ENCODE measurements around the gene GINS2. TPM values are rescaled to one million over a fixed set of nuclear protein-coding genes. Genes with fewer than 3 reads are reported as not detected.

GINS2 gene
- total RNA-seq, 4 donors from 2014 or later = 0.24 to 1.2 (median 0.55) TPM

DNA sequence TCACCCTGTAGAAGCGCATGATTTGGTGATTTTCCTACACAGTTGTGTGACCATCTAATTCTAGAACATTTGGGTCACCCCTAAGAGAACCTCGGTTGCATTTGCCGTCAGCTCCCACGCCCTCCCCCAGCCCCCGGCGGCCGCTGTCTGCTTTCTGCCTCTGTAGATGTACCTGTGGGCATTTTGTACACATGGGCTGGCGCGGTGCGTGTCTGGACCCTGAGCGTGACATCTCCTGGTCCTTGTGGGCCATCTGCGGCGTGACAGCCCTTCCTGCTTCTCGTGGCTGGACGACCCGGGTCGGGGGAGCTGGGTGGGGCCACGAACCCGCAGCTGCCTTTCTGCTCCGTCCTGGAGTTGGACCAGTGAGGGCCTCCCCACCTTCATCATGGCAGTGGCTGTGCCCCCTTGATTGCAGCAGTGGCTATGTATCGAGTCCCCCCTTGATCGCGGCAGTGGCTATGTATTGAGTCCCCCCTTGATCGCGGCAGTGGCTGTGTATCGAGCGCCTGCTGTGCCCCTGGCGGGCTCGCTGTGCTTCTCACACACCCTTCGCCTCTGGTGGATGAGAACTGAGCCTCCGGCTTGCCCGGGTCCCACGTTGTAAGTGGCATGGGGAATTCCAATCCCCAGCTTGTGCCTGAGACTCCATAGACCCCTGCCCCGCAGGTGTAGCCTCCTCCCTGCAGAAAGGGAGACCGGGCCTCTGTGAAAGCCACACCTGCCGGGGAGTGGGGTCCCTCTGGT is 51.5 kb downstream of the GINS2 start:
- Histone ChIP-seq H3K36me3 (peaks cover 0 to 2% of the 10 kb centered on the region in 2 donors), H3K4me3 (replicated peaks in 1 of 3) (no peak overlapping the region), H3K4me1 (peaks cover 25 to 44% of the 10 kb centered on the region in 2 donors), H3K27ac (peak overlapping the region in 2 of 3 donors; percentile 56 to 73), H3K27me3 (no peaks in the 10 kb centered on the region), H3K9me3 (no peaks in the 10 kb centered on the region)
- no peak for DNase-seq
- TF ChIP-seq, protein P1, sequence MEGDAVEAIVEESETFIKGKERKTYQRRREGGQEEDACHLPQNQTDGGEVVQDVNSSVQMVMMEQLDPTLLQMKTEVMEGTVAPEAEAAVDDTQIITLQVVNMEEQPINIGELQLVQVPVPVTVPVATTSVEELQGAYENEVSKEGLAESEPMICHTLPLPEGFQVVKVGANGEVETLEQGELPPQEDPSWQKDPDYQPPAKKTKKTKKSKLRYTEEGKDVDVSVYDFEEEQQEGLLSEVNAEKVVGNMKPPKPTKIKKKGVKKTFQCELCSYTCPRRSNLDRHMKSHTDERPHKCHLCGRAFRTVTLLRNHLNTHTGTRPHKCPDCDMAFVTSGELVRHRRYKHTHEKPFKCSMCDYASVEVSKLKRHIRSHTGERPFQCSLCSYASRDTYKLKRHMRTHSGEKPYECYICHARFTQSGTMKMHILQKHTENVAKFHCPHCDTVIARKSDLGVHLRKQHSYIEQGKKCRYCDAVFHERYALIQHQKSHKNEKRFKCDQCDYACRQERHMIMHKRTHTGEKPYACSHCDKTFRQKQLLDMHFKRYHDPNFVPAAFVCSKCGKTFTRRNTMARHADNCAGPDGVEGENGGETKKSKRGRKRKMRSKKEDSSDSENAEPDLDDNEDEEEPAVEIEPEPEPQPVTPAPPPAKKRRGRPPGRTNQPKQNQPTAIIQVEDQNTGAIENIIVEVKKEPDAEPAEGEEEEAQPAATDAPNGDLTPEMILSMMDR (IDR thresholded peaks at IDR 0.05) = no peak
- TF ChIP-seq POLR2A (IDR thresholded peaks at IDR 0.05) = no peak
- intact Hi-C loops (cut with DNase I) = no loop called here
- 86 to 90% methylated on average over 30 to 34 of the region's 36 CpGs for WGBS, 2 donors

DNA sequence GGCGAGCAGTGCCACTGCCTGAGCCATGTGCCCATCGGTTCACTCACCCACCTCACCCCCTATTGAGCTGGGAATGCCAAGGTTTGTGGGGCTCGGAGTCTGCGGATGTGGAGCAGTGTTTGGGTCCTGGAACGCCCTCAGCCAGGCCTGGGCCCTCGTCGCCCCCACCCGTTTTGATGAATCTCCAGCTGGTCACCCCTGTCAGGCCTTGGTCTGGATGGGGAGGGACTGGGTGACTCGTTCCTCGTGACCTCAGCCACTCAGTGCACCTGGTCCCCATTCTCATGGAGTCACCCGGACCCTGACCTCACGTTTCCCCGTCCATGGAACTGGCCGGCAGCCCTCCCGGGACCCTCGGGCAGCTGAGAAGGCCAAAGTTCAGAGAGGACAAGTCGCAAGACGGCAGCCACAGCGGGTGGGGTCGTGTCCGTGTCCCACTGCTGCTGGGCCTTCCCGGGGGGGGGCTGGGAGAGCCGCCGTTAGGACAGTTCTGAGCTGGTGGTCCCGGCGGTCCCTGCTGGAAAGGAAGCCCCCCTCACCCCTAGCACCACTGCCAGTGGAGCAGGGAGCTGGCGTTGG is 52.4 kb downstream of the GINS2 start:
- Histone ChIP-seq H3K27ac (no peak overlapping the region), H3K4me1 (peaks cover 22 to 46% of the 10 kb centered on the region in 2 donors), H3K4me3 (replicated peaks in 1 of 3) (no peak overlapping the region), H3K36me3 (peaks cover 0 to 2% of the 10 kb centered on the region in 2 donors), H3K27me3 (no peaks in the 10 kb centered on the region), H3K9me3 (no peaks in the 10 kb centered on the region)
- no peak for DNase-seq
- intact Hi-C loops (cut with DNase I) = no loop called here
- 93 to 95% methylated on average over 13 to 18 of the region's 27 CpGs for WGBS, 2 donors
- TF ChIP-seq, protein P1 (IDR thresholded peaks at IDR 0.05) = no peak
- no peak for TF ChIP-seq POLR2A (IDR thresholded peaks at IDR 0.05)

DNA sequence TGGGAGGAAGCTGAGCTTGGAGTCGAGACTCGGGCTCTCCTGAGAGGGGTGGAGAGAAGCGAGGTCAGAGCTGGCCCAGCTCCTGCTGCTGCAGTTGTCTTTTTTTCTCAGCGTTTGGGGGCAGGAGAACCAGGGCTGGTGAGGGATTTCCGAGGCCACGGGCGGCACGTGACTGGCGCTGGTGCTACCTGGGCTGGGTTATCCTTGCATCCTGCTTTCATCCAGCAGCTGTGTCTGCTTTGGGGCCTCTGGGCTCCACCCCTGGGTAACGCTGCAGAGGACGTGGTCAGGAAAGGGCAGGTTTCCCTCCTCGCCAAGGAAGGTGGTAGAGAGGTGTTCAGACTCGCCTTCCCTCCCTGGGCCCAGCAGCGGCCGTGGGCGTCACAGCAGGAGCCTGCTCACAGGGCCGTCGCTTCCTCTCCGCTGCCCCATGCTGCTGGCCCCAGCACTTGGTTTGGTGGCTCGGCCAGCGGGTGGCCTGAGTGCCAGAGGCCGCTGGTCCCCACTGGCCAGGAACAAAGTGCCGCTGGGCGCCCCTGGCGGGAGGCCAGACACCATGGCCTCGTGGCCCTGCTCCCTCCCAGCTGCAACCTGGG is 53.1 kb downstream of the GINS2 start:
- no peak for TF ChIP-seq POLR2A (IDR thresholded peaks at IDR 0.05)
- TF ChIP-seq, protein P1 (IDR thresholded peaks at IDR 0.05) = no peak
- peaks cover 0 to 2% of the 10 kb centered on the region in 2 donors for H3K36me3 ChIP-seq
- H3K27me3 ChIP-seq = no peaks in the 10 kb centered on the region
- peak; percentile 68 to 74 for DNase-seq
- H3K4me3 ChIP-seq (replicated peaks in 1 of 3) = no peak overlapping the region
- H3K9me3 ChIP-seq = no peaks in the 10 kb centered on the region
- intact Hi-C loops (cut with DNase I) = no loop called here
- no peak overlapping the region for H3K27ac ChIP-seq
- 77 to 83% methylated on average over 11 to 21 of the region's 26 CpGs for WGBS, 2 donors
- peaks cover 24 to 45% of the 10 kb centered on the region in 2 donors for H3K4me1 ChIP-seq

DNA sequence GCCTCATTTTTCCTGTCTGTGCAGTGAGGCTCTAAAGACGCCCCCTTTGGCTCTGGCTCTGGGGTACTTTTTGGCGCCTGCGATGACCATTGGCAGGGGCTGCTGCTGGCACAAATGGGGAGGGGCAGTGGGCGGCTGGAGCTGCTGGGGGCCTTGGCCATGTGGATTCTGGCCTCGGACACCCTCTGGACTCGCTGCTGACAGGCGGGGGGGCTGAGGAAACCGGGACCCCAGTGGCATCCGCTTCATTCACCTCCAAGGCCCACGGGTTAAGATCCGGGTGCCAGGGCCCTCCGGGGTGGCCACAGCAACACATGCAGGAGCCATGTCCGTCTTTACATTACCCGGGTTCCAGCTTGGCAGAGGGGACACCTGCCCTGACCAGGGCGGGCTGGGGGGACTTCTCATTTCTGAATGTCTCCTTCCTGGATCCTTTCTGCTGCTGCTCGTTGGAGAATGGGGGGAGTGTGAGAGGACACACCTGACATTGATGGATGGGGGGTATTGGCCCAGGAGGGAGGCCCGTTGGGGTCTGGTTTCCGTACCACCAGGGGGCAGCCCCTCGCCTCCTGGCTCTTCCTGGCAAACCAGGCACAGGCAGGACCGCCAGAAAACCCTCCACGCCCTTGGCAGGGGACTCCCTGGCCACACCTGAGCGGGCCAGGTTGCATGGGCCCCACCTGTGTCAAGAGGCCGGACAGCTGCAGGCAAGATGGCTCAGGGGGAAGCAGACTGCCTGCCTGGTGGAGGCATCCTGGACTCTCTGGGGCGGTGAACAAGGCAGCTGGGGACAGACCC is 53.8 kb downstream of the GINS2 start:
- no peak for TF ChIP-seq POLR2A (IDR thresholded peaks at IDR 0.05)
- TF ChIP-seq, protein P1 (IDR thresholded peaks at IDR 0.05) = peak in 1 of 6 experiments; percentile 19
- intact Hi-C loops (cut with DNase I) = no loop called here
- 78 to 88% methylated on average over 5 to 15 of the region's 24 CpGs for WGBS, 2 donors
- Histone ChIP-seq H3K27ac (no peak overlapping the region), H3K4me1 (peaks cover 24 to 45% of the 10 kb centered on the region in 2 donors), H3K27me3 (no peaks in the 10 kb centered on the region), H3K4me3 (replicated peaks in 1 of 3) (no peak overlapping the region), H3K9me3 (no peaks in the 10 kb centered on the region), H3K36me3 (peaks cover 0 to 2% of the 10 kb centered on the region in 2 donors)
- peak; percentile 33 to 43 for DNase-seq

Data from thyroid gland (tissue), 4 donors.